GM12878 (cell line): ENCODE measurements around the gene CCDC6. TPM values are rescaled to one million over a fixed set of nuclear protein-coding genes. Genes with fewer than 3 reads are reported as not detected.

ENCODE experiments used
- ATAC-seq: fragments of 200-7000 bp; cut with Tn5 transposase; 3 replicates; pipeline ENCODE4 v1.9.1; 2020; ENCODE audit warnings: mild to moderate bottlenecking, moderate library complexity
- BruUV-seq: library from RNA; stranded (reverse); fragments of 400-500 nt; replicated peaks from 2 replicates; lab custom pipeline; 2021; lab: Mats Ljungman, UMichigan
- CTCF ChIA-PET: fragments of 300-600 bp; sonication (Branson Sonifier 250); formaldehyde crosslinking; extraction: SDS; loops from one replicate; lab custom pipeline; 2021; ENCODE audit warnings: inconsistent platforms; lab: Yijun Ruan, JAX
- POLR2A ChIA-PET: fragments of 350-600 bp; formaldehyde crosslinking; extraction: SDS; loops from one replicate; lab custom pipeline; 2021; ENCODE audit warnings: inconsistent platforms; lab: Charles Lee
- RAD21 ChIA-PET: fragments of 300-600 bp; sonication (Branson Sonifier 250); formaldehyde crosslinking; loops from one replicate; lab custom pipeline; 2023; ENCODE audit warnings: antibody characterized with exemption; ENCODE audit not compliant: unreplicated experiment; lab: Charles Lee
- SMC1A ChIA-PET: fragments of 300-600 bp; sonication (Branson Sonifier 250); formaldehyde crosslinking; loops from one replicate; lab custom pipeline; 2023; ENCODE audit not compliant: unreplicated experiment, uncharacterized antibody; lab: Charles Lee
- DNase-seq: peaks from one replicate; pipeline ENCODE4 v3.0.0-alpha.2; 2011; ENCODE audit warnings: low read depth, low spot score
- FAIRE-seq: peaks from 3 replicates; lab custom pipeline; 2011; peaks lifted over from hg19 to GRCh38; lab: Jason Lieb, UNC
- H2AFZ ChIP-seq: 2 replicates; pipeline ENCODE4 v1.6.0; 2011; ENCODE audit warnings: low read depth, low read length, control low read depth; ENCODE audit not compliant: control insufficient read depth
- H3K27ac ChIP-seq: 2 replicates; pipeline ENCODE4 v1.5.1; 2011; ENCODE audit warnings: control low read depth; ENCODE audit not compliant: control insufficient read depth, insufficient read depth
- H3K27me3 ChIP-seq, 2 experiments: replicated peaks in 1 of 2; 2 replicates each; pipeline versions ENCODE4 v1.6.0 to v1.6.1; 2011; ENCODE audit warnings: low read length in 1 of 2; ENCODE audit not compliant: control insufficient read depth in 2 of 2, insufficient read depth in 2 of 2
- H3K36me3 ChIP-seq, 2 experiments: 2 replicates each; pipeline ENCODE4 v1.5.1; 2011; ENCODE audit warnings: low read length in 1 of 2; ENCODE audit not compliant: control insufficient read depth in 2 of 2, insufficient read depth in 2 of 2
- H3K4me1 ChIP-seq: 2 replicates; pipeline ENCODE4 v1.6.1; 2011; ENCODE audit warnings: mild to moderate bottlenecking, low read length, moderate library complexity, mixed read lengths; ENCODE audit not compliant: control insufficient read depth, insufficient read depth
- H3K4me2 ChIP-seq: 2 replicates; pipeline ENCODE4 v1.6.0; 2011; ENCODE audit warnings: control low read depth; ENCODE audit not compliant: control insufficient read depth, insufficient read depth
- H3K4me3 ChIP-seq: fragments of 200-600 bp; sonication (generic); 2 replicates; pipeline ENCODE4 v1.5.1; 2016
- H3K79me2 ChIP-seq: 2 replicates; pipeline ENCODE4 v1.6.0; 2011; ENCODE audit warnings: low read length; ENCODE audit not compliant: control insufficient read depth, insufficient read depth
- H3K9ac ChIP-seq: 2 replicates; pipeline ENCODE4 v1.8.0; 2011; ENCODE audit warnings: low read length, control low read depth, mixed read lengths; ENCODE audit not compliant: control insufficient read depth, insufficient read depth
- H3K9me3 ChIP-seq: replicated peaks from 3 replicates; pipeline ENCODE4 v1.5.1; 2011; ENCODE audit warnings: mild to moderate bottlenecking, low read length; ENCODE audit not compliant: control insufficient read depth, insufficient read depth
- H4K20me1 ChIP-seq: 2 replicates; pipeline ENCODE4 v1.6.0; 2011; ENCODE audit not compliant: control insufficient read depth, insufficient read depth
- CEBPB ChIP-seq, 2 experiments: fragments of 150-350 bp in 1 of 2; IDR thresholded peaks; 2 replicates each; pipeline ENCODE4 v1.6.1; 2012 to 2014; ENCODE audit warnings: low read depth in 2 of 2, low read length in 2 of 2, borderline replicate concordance in 1 of 2, inconsistent platforms in 1 of 2
- ETV6 ChIP-seq, 2 experiments: fragments of 450-650 bp in 1 of 2; IDR thresholded peaks in 1 of 2; conservative IDR thresholded peaks in 1 of 2; 2 replicates each; pipeline ENCODE4 v1.6.1; 2014; ENCODE audit warnings: antibody characterized with exemption in 1 of 2, borderline replicate concordance in 1 of 2, low read depth in 1 of 2, mild to moderate bottlenecking in 1 of 2, moderate library complexity in 1 of 2
- GATAD2B ChIP-seq: fragments of 450-650 bp; conservative IDR thresholded peaks from 2 replicates; pipeline ENCODE4 v1.6.1; 2017; ENCODE audit warnings: low read depth, mild to moderate bottlenecking, moderate library complexity
- IRF3 ChIP-seq: fragments of 450-650 bp; IDR thresholded peaks from 2 replicates; pipeline ENCODE4 v1.6.1; 2014; ENCODE audit warnings: mild to moderate bottlenecking
- RELB ChIP-seq: fragments of 450-650 bp; IDR thresholded peaks from 2 replicates; pipeline ENCODE4 v1.6.1; 2017; ENCODE audit warnings: low read depth, mild to moderate bottlenecking, moderate library complexity
- SMARCA5 ChIP-seq: fragments of 450-650 bp; IDR thresholded peaks from 2 replicates; pipeline ENCODE4 v1.6.1; 2017; ENCODE audit warnings: mild to moderate bottlenecking
- WGBS: methylation state at CpG from one replicate; pipeline ENCODE4 v1.1.6; 2016; ENCODE audit warnings: low lambda C conversion rate; ENCODE audit not compliant: insufficient replicate concordance, insufficient coverage; ENCODE audit errors: missing lambda C conversion rate; 5-methylcytosine and 5-hydroxymethylcytosine counted together
- in situ Hi-C: fragments of 300-500 bp; cut with MboI; formaldehyde crosslinking; loops from 9 replicates; pipeline ENCODE4 v1.14.3; 2018; ENCODE audit warnings: mixed read lengths
- intact Hi-C: fragments of 100-400 bp; cut with micrococcal nuclease; formaldehyde crosslinking; loops from one replicate; pipeline ENCODE4 v1.14.2; 2022; ENCODE audit not compliant: unreplicated experiment
- polyA plus RNA-seq, 11 experiments: library from polyadenylated mRNA; depleted of rRNA in 4 of 11; unstranded in 6 of 11; stranded (reverse) in 5 of 11; fragments of >200 nt; fragmentation: Nextera tagmentation in 4 of 11; fragmentation: Illumina TruSeq in 1 of 11; extraction: Ambion mirVana in 4 of 11; extraction: Trizol in 1 of 11; gene quantifications; 1 replicate in 1 of 11; 2 replicates in 10 of 11; pipeline versions ENCODE4 v1.2.1 to v1.2.3, GENCODE V29; 2011 to 2016; ENCODE audit warnings: inconsistent platforms in 2 of 11, missing spikeins in 2 of 11, low read depth in 1 of 11
- total RNA-seq, 4 experiments: library from RNA; depleted of rRNA in 3 of 4; stranded (reverse); fragments of >200 nt in 3 of 4; fragmentation: Illumina TruSeq in 1 of 4; extraction: Trizol in 1 of 4; gene quantifications; 2 replicates each; pipeline versions ENCODE4 v1.2.1 to v1.2.3, GENCODE V29; 2013 to 2021

CCDC6 gene
- total and polyA plus RNA-seq, 10 of the 15 experiments (the other 5 are each of a cell fraction or from before 2014, with no cell fraction given): 11.8 to 46.2 (median 26.7) TPM

GRCh38 chr10:59878915-59879314 lies 27.4 kb downstream of the CCDC6 start:
- in situ Hi-C loops (no loop called here), intact Hi-C loops (no loop called here)
- Histone ChIP-seq H3K27me3 (no peaks in the 10 kb centered on the region), H3K27ac (peak overlapping the region; percentile 46; the same call in 1 of the 2 replicates), H2AFZ (no peak overlapping the region), H4K20me1 (no peaks in the 10 kb centered on the region), H3K4me3 (0 out of 2 replicates have a peak overlapping the region, but pooled peaks have one; percentile 46)
- WGBS: 94% methylated on average over 2 of the region's 2 CpGs
- BruUV-seq: no TSS peak
- RAD21 ChIA-PET: interaction anchor here (0.8 to 6.2 kb wide), 2 partner anchors 14 to 28 kb away, joined by 4 to 68 read pairs; partner anchors contain the start of gene CCDC6
- SMC1A ChIA-PET: interaction anchor here (1.2 to 1.8 kb wide), 9 partner anchors 9 to 48 kb away, joined by 3 to 16 read pairs (median 6); partner anchors contain the start of gene CCDC6
- TF ChIP-seq SMARCA5 (no peak), RELB (no peak), GATAD2B (no peak), CEBPB (IDR thresholded peaks at IDR 0.05; ENCODE audit: borderline replicate concordance in 1 of 2, low read depth in 2 of 2, low read length in 2 of 2) (peak in 1 of 2 experiments; percentile 52; a peak in 1 of 4 replicates), IRF3 (no peak), ETV6 (conservative IDR thresholded peaks at IDR 0.05 in 1 of 2, IDR thresholded peaks at IDR 0.05 in 1 of 2; ENCODE audit: borderline replicate concordance in 1 of 2, low read depth in 1 of 2) (no peak)
- TF ChIP-seq, all 136 proteins: peak for 1
- H3K4me1 ChIP-seq: peaks cover 53% of the 10 kb centered on the region
- no peak overlapping the region for H3K9ac ChIP-seq
- peaks cover 69% of the 10 kb centered on the region for H3K79me2 ChIP-seq
- CTCF ChIA-PET: interaction anchor here (0.5 to 2.9 kb wide), 9 partner anchors 8 to 647 kb away, joined by 3 to 33 read pairs (median 7); partner anchors contain the start of gene CCDC6
- no peaks in the 10 kb centered on the region for H3K9me3 ChIP-seq
- H3K36me3 ChIP-seq: no peaks in the 10 kb centered on the region
- H3K4me2 ChIP-seq: peak overlapping the region; percentile 47; the same call in 1 of the 2 replicates
- POLR2A ChIA-PET: interaction anchor here (1.0 to 2.3 kb wide), 3 partner anchors 27 to 29 kb away, joined by 3 to 8 read pairs (median 4); partner anchors contain the start of gene CCDC6
- no peak for ATAC-seq
- FAIRE-seq: no peak
- no peak for DNase-seq
